GM10248 (cell line): Measurements from ENCODE around the gene WASF2.

Source experiments
- CTCF ChIA-PET: fragments of 300-600 bp; sonication (Branson Sonifier 250); formaldehyde crosslinking; extraction: SDS; loops from one replicate; lab custom pipeline; 2021; ENCODE audit warnings: antibody characterized with exemption; lab: Yijun Ruan, JAX
- POLR2A ChIA-PET: fragments of 350-650 bp; sonication (Branson Sonifier 250); formaldehyde crosslinking; extraction: SDS; loops from one replicate; lab custom pipeline; 2020; ENCODE audit warnings: antibody characterized with exemption; lab: Yijun Ruan, JAX
- DNase-seq: peaks from one replicate; pipeline ENCODE4 v3.0.0; 2012; ENCODE audit errors: extremely low spot score
- CTCF ChIP-seq: IDR thresholded peaks from 2 replicates; pipeline ENCODE4 v1.5.1; 2012; ENCODE audit warnings: mild to moderate bottlenecking, low read depth; ENCODE audit errors: extremely low read depth, missing control alignments, control extremely low read depth

Gene WASF2

GRCh38 chr1:27521861-27522431 is 32.0 kb upstream of the WASF2 start:
- no peak for DNase-seq
- TF ChIP-seq CTCF = no peak
- CTCF ChIA-PET = interaction anchor here (2.2 kb wide), 1 partner anchor 16 kb away, joined by 9 read pairs; no protein-coding TSS in a partner anchor
- POLR2A ChIA-PET = no interaction called here

- no peak for TF ChIP-seq CTCF
- CTCF ChIA-PET = no interaction called here
- no peak for DNase-seq
- POLR2A ChIA-PET = no interaction called here
These were observed 31.4 kb upstream of the WASF2 start for GRCh38 chr1:27521336-27521831.

- ChIA-PET POLR2A (no interaction called here), CTCF (interaction anchor here (1.1 to 2.1 kb wide), 4 partner anchors 13 to 118 kb away, joined by 3 to 9 read pairs (median 5); no protein-coding TSS in a partner anchor)
- no peak for TF ChIP-seq CTCF
- DNase-seq = no peak
These were observed 30.7 kb upstream of the WASF2 start for GRCh38 chr1:27520651-27521050.

GRCh38 chr1:27519331-27520258 is 29.6 kb upstream of the WASF2 start:
- ChIA-PET POLR2A (no interaction called here), CTCF (interaction anchor here (1.1 to 2.1 kb wide), 4 partner anchors 14 to 117 kb away, joined by 3 to 9 read pairs (median 5); no protein-coding TSS in a partner anchor)

GRCh38 chr1:27518808-27519207 is 28.8 kb upstream of the WASF2 start:
- no peak for DNase-seq
- CTCF ChIA-PET = interaction anchor here (2.0 to 2.1 kb wide), 2 partner anchors 13 to 38 kb away, joined by 7 to 9 read pairs; no protein-coding TSS in a partner anchor
- no peak for TF ChIP-seq CTCF
- POLR2A ChIA-PET = no interaction called here

More at GRCh38 chr1:27519331-27520258, 29.6 kb upstream of the WASF2 start:
- no peak for TF ChIP-seq CTCF
- DNase-seq = no peak
